Measurements from ENCODE around the gene HCFC1.

DNA sequence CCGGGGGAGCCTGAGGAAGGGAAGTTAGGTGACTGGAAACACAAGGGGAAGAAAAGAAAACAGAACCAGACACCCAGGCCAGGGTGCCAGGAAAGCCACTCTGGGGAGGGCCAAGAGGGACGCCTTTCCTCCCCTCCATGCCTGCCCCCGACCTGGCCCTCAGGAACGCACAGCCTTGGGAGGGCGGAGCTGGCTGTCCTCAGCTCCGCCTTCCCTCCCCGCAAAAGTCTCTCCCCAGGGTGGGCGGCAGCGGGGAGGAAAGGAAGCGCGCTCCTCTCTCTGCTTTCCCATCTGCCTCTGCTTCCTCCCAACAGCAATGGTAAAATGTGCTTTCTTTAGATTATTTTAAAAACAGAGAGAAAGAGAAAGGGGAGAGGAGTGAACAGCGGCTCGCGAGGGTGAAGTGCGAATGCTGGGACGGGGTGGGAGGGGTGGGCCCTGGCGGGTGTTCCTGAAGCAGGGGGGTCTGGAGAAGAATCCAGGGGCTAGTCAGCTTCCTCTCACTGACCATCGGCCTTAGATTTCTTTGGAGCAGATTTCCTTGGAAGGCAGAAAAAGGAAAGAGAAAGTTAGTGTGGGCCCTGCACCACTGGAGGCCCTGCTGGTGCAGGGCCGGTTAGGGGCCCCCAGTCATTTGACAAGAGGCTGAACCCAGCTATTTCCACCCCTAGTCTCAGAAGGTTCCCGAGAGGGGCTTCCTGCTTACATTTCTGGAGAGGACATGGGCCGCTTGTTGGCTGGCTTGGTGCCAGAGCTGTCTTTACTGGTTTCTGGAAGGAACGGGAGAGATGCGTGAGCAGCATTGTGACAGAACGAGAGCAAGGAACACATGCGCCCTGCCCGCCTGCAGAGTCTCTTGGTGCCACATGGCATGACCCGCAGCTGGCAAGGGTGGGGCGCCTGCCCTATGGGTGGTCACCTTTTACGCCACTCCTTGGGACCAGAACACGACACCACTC lies 22.5 kb downstream of the HCFC1 start:
- no peak for TF ChIP-seq L3MBTL2 (conservative IDR thresholded peaks at IDR 0.05)
- no peak for TF ChIP-seq HDGF (IDR thresholded peaks at IDR 0.05; ENCODE audit: borderline replicate concordance)
